Measurements from ENCODE around the gene NOS3.

DNA sequence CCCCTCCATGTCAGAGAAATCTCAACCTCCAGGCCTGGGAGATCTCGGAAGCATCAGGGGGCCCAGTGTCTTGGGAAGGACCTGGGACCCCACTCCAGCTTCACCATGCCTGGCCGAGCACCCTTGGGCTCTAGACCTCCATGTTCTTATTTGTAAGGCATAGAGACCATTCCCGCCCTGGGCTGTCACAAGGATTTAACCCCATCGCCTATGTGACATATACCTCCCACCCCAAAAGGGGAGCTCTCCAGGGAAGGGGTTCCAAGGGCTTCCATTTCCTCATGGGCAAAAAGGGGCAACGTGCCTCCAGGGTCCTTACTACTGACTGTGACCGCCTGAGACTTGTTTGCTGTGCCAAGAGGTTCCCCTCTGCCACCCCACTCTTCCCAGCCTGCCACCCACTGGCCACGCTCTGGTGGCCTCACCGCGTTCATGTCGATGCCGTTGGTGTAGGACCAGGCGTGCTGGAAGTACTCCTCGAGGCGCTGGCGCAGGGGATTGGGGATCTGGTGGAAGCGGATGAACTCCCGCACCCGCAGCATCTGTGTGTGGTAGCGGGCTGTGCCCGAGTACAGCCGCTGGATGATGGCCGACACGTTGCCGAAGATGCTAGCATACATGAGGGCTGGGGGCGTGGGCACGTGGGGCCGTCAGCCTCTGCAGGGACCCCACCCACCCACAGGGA is 40.2 kb upstream of the NOS3 start:
- TF ChIP-seq, protein P1, sequence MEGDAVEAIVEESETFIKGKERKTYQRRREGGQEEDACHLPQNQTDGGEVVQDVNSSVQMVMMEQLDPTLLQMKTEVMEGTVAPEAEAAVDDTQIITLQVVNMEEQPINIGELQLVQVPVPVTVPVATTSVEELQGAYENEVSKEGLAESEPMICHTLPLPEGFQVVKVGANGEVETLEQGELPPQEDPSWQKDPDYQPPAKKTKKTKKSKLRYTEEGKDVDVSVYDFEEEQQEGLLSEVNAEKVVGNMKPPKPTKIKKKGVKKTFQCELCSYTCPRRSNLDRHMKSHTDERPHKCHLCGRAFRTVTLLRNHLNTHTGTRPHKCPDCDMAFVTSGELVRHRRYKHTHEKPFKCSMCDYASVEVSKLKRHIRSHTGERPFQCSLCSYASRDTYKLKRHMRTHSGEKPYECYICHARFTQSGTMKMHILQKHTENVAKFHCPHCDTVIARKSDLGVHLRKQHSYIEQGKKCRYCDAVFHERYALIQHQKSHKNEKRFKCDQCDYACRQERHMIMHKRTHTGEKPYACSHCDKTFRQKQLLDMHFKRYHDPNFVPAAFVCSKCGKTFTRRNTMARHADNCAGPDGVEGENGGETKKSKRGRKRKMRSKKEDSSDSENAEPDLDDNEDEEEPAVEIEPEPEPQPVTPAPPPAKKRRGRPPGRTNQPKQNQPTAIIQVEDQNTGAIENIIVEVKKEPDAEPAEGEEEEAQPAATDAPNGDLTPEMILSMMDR (IDR thresholded peaks at IDR 0.05 in 8 of 11, conservative IDR thresholded peaks at IDR 0.05 in 3 of 11): no peak
- TF ChIP-seq POLR2A (IDR thresholded peaks at IDR 0.05): no peak

Measured in spleen (tissue), 7 donors.